Neural progenitor cell (in vitro differentiated cells): Measurements from ENCODE around the gene WSCD2. TPM values are rescaled to one million over a fixed set of nuclear protein-coding genes. Genes with fewer than 3 reads are reported as not detected.

Experiments
- DNase-seq: peaks from one replicate; pipeline ENCODE4 v3.0.0-alpha.2; 2016; ENCODE audit warnings: low spot score
- H2AFZ ChIP-seq: fragments of 200-600 bp; sonication (generic); replicated peaks from 2 replicates; pipeline ENCODE4 v1.6.1; 2016; ENCODE audit warnings: antibody characterized with exemption
- H3F3A ChIP-seq: fragments of 200-600 bp; sonication (generic); 2 replicates; pipeline ENCODE4 v1.6.1; 2016; ENCODE audit warnings: antibody characterized with exemption, low read depth
- H3K27ac ChIP-seq: fragments of 200-600 bp; sonication (generic); 2 replicates; pipeline ENCODE4 v1.5.1; 2016; ENCODE audit warnings: mild to moderate bottlenecking
- H3K27me3 ChIP-seq: fragments of 200-600 bp; sonication (generic); 2 replicates; pipeline ENCODE4 v1.6.1; 2016; ENCODE audit warnings: mild to moderate bottlenecking, moderate library complexity
- H3K36me3 ChIP-seq: fragments of 200-600 bp; sonication (generic); 2 replicates; pipeline ENCODE4 v1.5.1; 2016
- H3K4me1 ChIP-seq: fragments of 200-600 bp; sonication (generic); 2 replicates; pipeline ENCODE4 v1.6.1; 2016; ENCODE audit warnings: mixed run types
- H3K4me2 ChIP-seq: fragments of 200-600 bp; sonication (generic); 2 replicates; pipeline ENCODE4 v1.6.1; 2016
- H3K4me3 ChIP-seq: fragments of 200-600 bp; sonication (generic); 2 replicates; pipeline ENCODE4 v1.5.1; 2016
- H3K79me2 ChIP-seq: fragments of 200-600 bp; sonication (generic); 2 replicates; pipeline ENCODE4 v1.6.1; 2016; ENCODE audit warnings: low read depth
- H3K9ac ChIP-seq: fragments of 200-600 bp; sonication (generic); 2 replicates; pipeline ENCODE4 v1.6.1; 2016
- H3K9me3 ChIP-seq: fragments of 200-600 bp; sonication (generic); 2 replicates; pipeline ENCODE4 v1.5.1; 2016; ENCODE audit warnings: low read depth
- H4K20me1 ChIP-seq: fragments of 200-600 bp; sonication (generic); 2 replicates; pipeline ENCODE4 v1.6.1; 2016; ENCODE audit warnings: low read depth
- H3K27ac Mint-ChIP-seq: 3 replicates; pipeline ENCODE4 v1.8.0; 2021; ENCODE audit warnings: mixed read lengths
- H3K27me3 Mint-ChIP-seq: 2 replicates; pipeline ENCODE4 v1.8.0; 2022; ENCODE audit warnings: low read depth, mild to moderate bottlenecking, inconsistent platforms, moderate library complexity, mixed read lengths; ENCODE audit not compliant: insufficient read depth
- H3K36me3 Mint-ChIP-seq: 3 replicates; pipeline ENCODE4 v1.8.0; 2021; ENCODE audit warnings: mixed read lengths
- H3K4me1 Mint-ChIP-seq: 3 replicates; pipeline ENCODE4 v1.8.0; 2021; ENCODE audit warnings: mixed read lengths
- H3K4me3 Mint-ChIP-seq: 3 replicates; pipeline ENCODE4 v1.8.0; 2021; ENCODE audit warnings: mild to moderate bottlenecking, moderate library complexity, mixed read lengths
- H3K9me3 Mint-ChIP-seq: 3 replicates; pipeline ENCODE4 v1.8.0; 2020; ENCODE audit warnings: mixed read lengths
- CTCF ChIP-seq: fragments of 200-600 bp; sonication (generic); IDR thresholded peaks from 2 replicates; pipeline ENCODE4 v1.5.1; 2017; ENCODE audit warnings: antibody characterized with exemption, mild to moderate bottlenecking
- EZH2 ChIP-seq: fragments of 200-600 bp; sonication (generic); IDR thresholded peaks from 2 replicates; pipeline ENCODE4 v1.6.1; 2017; ENCODE audit warnings: antibody characterized with exemption, mild to moderate bottlenecking, moderate library complexity
- EZH2phosphoT487 ChIP-seq: fragments of 200-600 bp; sonication (generic); IDR thresholded peaks from 2 replicates; pipeline ENCODE4 v1.6.1; 2017; ENCODE audit warnings: antibody characterized with exemption
- total RNA-seq: library from RNA; depleted of rRNA; stranded (reverse); fragments of >200 nt; gene quantifications from 2 replicates; pipeline ENCODE4 v1.2.3, GENCODE V29; 2015; ENCODE audit warnings: low replicate concordance

WSCD2 gene
- total RNA-seq, 1 donor from 2014 or later: 6.6 TPM

- H3K4me1 Mint-ChIP-seq: peaks cover 17% of the 10 kb centered on the region
- Histone ChIP-seq H3F3A (peaks cover 20% of the 10 kb centered on the region), H3K4me2 (no peak overlapping the region), H3K4me3 (no peak overlapping the region), H3K9ac (no peak overlapping the region), H3K27ac (no peak overlapping the region), H3K4me1 (no peaks in the 10 kb centered on the region), H3K27me3 (peaks cover 13% of the 10 kb centered on the region), H3K79me2 (no peaks in the 10 kb centered on the region), H3K9me3 (no peaks in the 10 kb centered on the region), H4K20me1 (no peaks in the 10 kb centered on the region), H3K36me3 (no peaks in the 10 kb centered on the region), H2AFZ (no peak overlapping the region)
- H3K27ac Mint-ChIP-seq: no peak overlapping the region
- no peaks in the 10 kb centered on the region for H3K9me3 Mint-ChIP-seq
- H3K36me3 Mint-ChIP-seq: peaks cover 1% of the 10 kb centered on the region
- no peak overlapping the region for H3K4me3 Mint-ChIP-seq
- no peak for DNase-seq
- peaks cover 16% of the 10 kb centered on the region for H3K27me3 Mint-ChIP-seq
- TF ChIP-seq EZH2: no peak
- no peak for TF ChIP-seq CTCF
- no peak for TF ChIP-seq EZH2phosphoT487
These were observed 2.9 kb upstream of the WSCD2 start for GRCh38 chr12:108126212-108126611.

GRCh38 chr12:108126990-108127501 is 2.0 kb upstream of the WSCD2 start:
- H3K27ac ChIP-seq: no peak overlapping the region
- H3K27me3 ChIP-seq: peaks cover 13% of the 10 kb centered on the region
- Mint-ChIP-seq H3K4me3 (peak overlapping the region; percentile 20), H3K27me3 (peaks cover 21% of the 10 kb centered on the region), H3K9me3 (no peaks in the 10 kb centered on the region), H3K27ac (no peak overlapping the region), H3K4me1 (peaks cover 26% of the 10 kb centered on the region), H3K36me3 (peaks cover 1% of the 10 kb centered on the region)
- H4K20me1 ChIP-seq: no peaks in the 10 kb centered on the region
- no peak overlapping the region for H3K4me2 ChIP-seq
- H3K79me2 ChIP-seq: no peaks in the 10 kb centered on the region
- no peaks in the 10 kb centered on the region for H3K36me3 ChIP-seq
- no peak overlapping the region for H2AFZ ChIP-seq
- H3K4me3 ChIP-seq: no peak overlapping the region
- peaks cover 20% of the 10 kb centered on the region for H3F3A ChIP-seq
- peaks cover 7% of the 10 kb centered on the region for H3K4me1 ChIP-seq
- H3K9me3 ChIP-seq: no peaks in the 10 kb centered on the region
- DNase-seq: no peak
- H3K9ac ChIP-seq: no peak overlapping the region
- TF ChIP-seq CTCF: no peak
- TF ChIP-seq EZH2: no peak
- TF ChIP-seq EZH2phosphoT487: no peak

- no peak overlapping the region for H3K27ac ChIP-seq
- H3K36me3 ChIP-seq: no peaks in the 10 kb centered on the region
- H3K4me3 Mint-ChIP-seq: peak overlapping the region; percentile 58
- no peak overlapping the region for H2AFZ ChIP-seq
- peaks cover 7% of the 10 kb centered on the region for H3K4me1 ChIP-seq
- H3K4me3 ChIP-seq: no peak overlapping the region
- no peaks in the 10 kb centered on the region for H3K9me3 Mint-ChIP-seq
- H3K4me1 Mint-ChIP-seq: peaks cover 30% of the 10 kb centered on the region
- no peaks in the 10 kb centered on the region for H3K79me2 ChIP-seq
- no peak for DNase-seq
- H3K27me3 ChIP-seq: peaks cover 13% of the 10 kb centered on the region
- H3K27ac Mint-ChIP-seq: no peak overlapping the region
- H3K9me3 ChIP-seq: no peaks in the 10 kb centered on the region
- no peaks in the 10 kb centered on the region for H4K20me1 ChIP-seq
- H3K27me3 Mint-ChIP-seq: peaks cover 25% of the 10 kb centered on the region
- H3K4me2 ChIP-seq: no peak overlapping the region
- H3K9ac ChIP-seq: no peak overlapping the region
- TF ChIP-seq EZH2phosphoT487 (no peak), EZH2 (no peak), CTCF (no peak)
- peaks cover under 1% of the 10 kb centered on the region for H3K36me3 Mint-ChIP-seq
- H3F3A ChIP-seq: peaks cover 20% of the 10 kb centered on the region
These were observed 1.4 kb upstream of the WSCD2 start for GRCh38 chr12:108127654-108128053.
